K562 (cell line): ENCODE results near the gene RABGAP1L. TPM values are rescaled to one million over a fixed set of nuclear protein-coding genes. Genes with fewer than 3 reads are reported as not detected.

ENCODE experiments used
- ATF1 ChIP-seq, 2 experiments: fragments of 450-650 bp in 1 of 2; IDR thresholded peaks; 2 replicates each; pipeline ENCODE4 v1.6.1; 2016; ENCODE audit warnings: missing compliant biosample characterization in 1 of 2, missing genetic modification characterization in 1 of 2
- BACH1 ChIP-seq: fragments of 200-800 bp; sonication (Bioruptor generic); IDR thresholded peaks from 2 replicates; pipeline ENCODE4 v1.6.1; 2016; ENCODE audit warnings: missing genetic modification characterization, missing compliant biosample characterization
- E2F4 ChIP-seq: sonication (generic); formaldehyde crosslinking; IDR thresholded peaks from 2 replicates; pipeline ENCODE4 v1.8.0; 2022; ENCODE audit warnings: mild to moderate bottlenecking, low read depth, missing genetic modification reagents
- ESRRA ChIP-seq: fragments of 450-650 bp; IDR thresholded peaks from 2 replicates; pipeline ENCODE4 v1.6.1; 2014; ENCODE audit warnings: low read depth, mild to moderate bottlenecking, moderate library complexity, borderline replicate concordance
- HBP1 ChIP-seq: fragments of 450-650 bp; formaldehyde crosslinking; IDR thresholded peaks from 2 replicates; pipeline ENCODE4 v1.4.0; 2022; ENCODE audit warnings: missing genetic modification characterization
- IFI16 ChIP-seq: fragments of 250-450 bp; sonication (Bioruptor Pico); IDR thresholded peaks from 2 replicates; pipeline ENCODE4 v2.1.2; 2022; ENCODE audit warnings: mild to moderate bottlenecking, inconsistent platforms
- JUNB ChIP-seq: fragments of 450-650 bp; formaldehyde crosslinking; conservative IDR thresholded peaks from 2 replicates; pipeline ENCODE4 v1.4.0; 2020; ENCODE audit warnings: mild to moderate bottlenecking
- PHF21A ChIP-seq: fragments of 450-650 bp; IDR thresholded peaks from 2 replicates; pipeline ENCODE4 v1.6.1; 2017; ENCODE audit warnings: low read depth, borderline replicate concordance
- SAFB ChIP-seq: fragments of 200-400 bp; formaldehyde crosslinking; IDR thresholded peaks from 2 replicates; pipeline ENCODE4 v1.6.1; 2017; ENCODE audit warnings: low read depth, low read length, borderline replicate concordance
- SMARCA4 ChIP-seq: fragments of 450-650 bp; IDR thresholded peaks from 2 replicates; pipeline ENCODE4 v1.6.1; 2016
- SREBF2 ChIP-seq: sonication (generic); formaldehyde crosslinking; IDR thresholded peaks from 2 replicates; pipeline ENCODE4 v1.4.0; 2020; ENCODE audit warnings: mild to moderate bottlenecking, missing genetic modification reagents
- TAL1 ChIP-seq: fragments of 450-650 bp; IDR thresholded peaks from 2 replicates; pipeline ENCODE4 v1.6.1; 2016; ENCODE audit warnings: mild to moderate bottlenecking
- THAP12 ChIP-seq: fragments of 250-450 bp; sonication (Bioruptor Pico); IDR thresholded peaks from 2 replicates; pipeline ENCODE4 v1.9.0; 2021; ENCODE audit warnings: mild to moderate bottlenecking, inconsistent platforms
- U2AF1 ChIP-seq: fragments of 200-400 bp; formaldehyde crosslinking; optimal IDR thresholded peaks from 2 replicates; pipeline ENCODE3; 2017; ENCODE audit warnings: mild to moderate bottlenecking, low read depth, low read length, moderate library complexity
- ZBTB12 ChIP-seq: fragments of 250-450 bp; sonication (Bioruptor Pico); IDR thresholded peaks from 2 replicates; pipeline ENCODE4 v1.4.0; 2020
- ZMIZ1 ChIP-seq, 2 experiments: fragments of 150-350 bp in 1 of 2; IDR thresholded peaks; 2 replicates each; pipeline ENCODE4 v1.6.1; 2012 to 2016; ENCODE audit warnings: low read depth in 2 of 2, low read length in 2 of 2, mild to moderate bottlenecking in 1 of 2, moderate library complexity in 1 of 2
- ZNF444 ChIP-seq: fragments of 250-450 bp; sonication (Bioruptor Pico); IDR thresholded peaks from 2 replicates; pipeline ENCODE4 v1.4.0; 2020; ENCODE audit warnings: mild to moderate bottlenecking, moderate library complexity
- ZNF75A ChIP-seq: fragments of 450-650 bp; formaldehyde crosslinking; IDR thresholded peaks from 2 replicates; pipeline ENCODE4 v1.4.0; 2020; ENCODE audit warnings: mild to moderate bottlenecking
- polyA plus RNA-seq, 8 experiments: library from polyadenylated mRNA; depleted of rRNA in 4 of 8; stranded (reverse) in 5 of 8; unstranded in 3 of 8; fragments of >200 nt; fragmentation: Nextera tagmentation in 2 of 8; fragmentation: Illumina TruSeq in 1 of 8; extraction: Ambion mirVana in 2 of 8; extraction: Trizol in 1 of 8; gene quantifications; 2 replicates each; pipeline versions ENCODE4 v1.2.1 to v1.2.3, GENCODE V29; 2011 to 2014; ENCODE audit warnings: inconsistent platforms in 1 of 8, missing spikeins in 1 of 8
- total RNA-seq, 7 experiments: library from RNA; depleted of rRNA in 6 of 7; stranded (reverse); fragments of >200 nt in 6 of 7; fragmentation: Illumina TruSeq in 2 of 7; extraction: Trizol in 2 of 7; gene quantifications; 2 replicates each; pipeline versions ENCODE4 v1.2.1 to v1.2.3, GENCODE V29; 2011 to 2021; ENCODE audit warnings: low replicate concordance in 1 of 7

Gene RABGAP1L
- total and polyA plus RNA-seq, 9 of the 15 experiments (the other 6 are each of a cell fraction or from before 2014, with no cell fraction given): 16.5 to 44.9 (median 26.7) TPM

GRCh38 chr1:174166530-174167264 is 7.4 kb downstream of the RABGAP1L start (continued):
- TF ChIP-seq ZBTB12 (CRISPR knock-in tag): 0 out of 2 replicates have a peak, but pooled peaks have one; percentile 43
- no peak for TF ChIP-seq SREBF2 (CRISPR knock-in tag)
- TF ChIP-seq ATF1 (CRISPR knock-in tag; IDR thresholded peaks at IDR 0.05): no peak
- peak; percentile 63 for TF ChIP-seq ATF1 (tag; IDR thresholded peaks at IDR 0.05)
- TF ChIP-seq SMARCA4: peak; percentile 86
- peak; percentile 93 for TF ChIP-seq TAL1
- TF ChIP-seq ZNF75A: no peak
- TF ChIP-seq THAP12 (CRISPR knock-in tag): no peak
- TF ChIP-seq HBP1 (CRISPR knock-in tag): peak; percentile 71; the same call in 1 of the 2 replicates
- no peak for TF ChIP-seq IFI16 (CRISPR knock-in tag)
- peak; percentile 58; the same call in 1 of the 2 replicates for TF ChIP-seq ZNF444 (CRISPR knock-in tag)
- TF ChIP-seq U2AF1: no peak
- peak; percentile 46; the same call in 1 of the 2 replicates for TF ChIP-seq BACH1 (tag)
- no peak for TF ChIP-seq SAFB
- TF ChIP-seq PHF21A: no peak
- peak in 1 of 2 experiments; percentile 78; a peak in 2 of 4 replicates for TF ChIP-seq ZMIZ1 (IDR thresholded peaks at IDR 0.05; ENCODE audit: low read depth in 2 of 2, low read length in 2 of 2)
- no peak for TF ChIP-seq ESRRA
- TF ChIP-seq E2F4 (CRISPR knock-in tag): no peak
- TF ChIP-seq JUNB (CRISPR knock-in tag): no peak
